ENCODE data around the gene ZNF605. TPM values are rescaled to one million over a fixed set of nuclear protein-coding genes. Genes with fewer than 3 reads are reported as not detected.
"Not testable (repeated sequence)": the region's sequence is repeated elsewhere in the genome, so short reads cannot be mapped to it uniquely, and the experiment has no call there.

Gene ZNF605
- polyA plus RNA-seq, 1 donor, result 13.5 TPM

DNA sequence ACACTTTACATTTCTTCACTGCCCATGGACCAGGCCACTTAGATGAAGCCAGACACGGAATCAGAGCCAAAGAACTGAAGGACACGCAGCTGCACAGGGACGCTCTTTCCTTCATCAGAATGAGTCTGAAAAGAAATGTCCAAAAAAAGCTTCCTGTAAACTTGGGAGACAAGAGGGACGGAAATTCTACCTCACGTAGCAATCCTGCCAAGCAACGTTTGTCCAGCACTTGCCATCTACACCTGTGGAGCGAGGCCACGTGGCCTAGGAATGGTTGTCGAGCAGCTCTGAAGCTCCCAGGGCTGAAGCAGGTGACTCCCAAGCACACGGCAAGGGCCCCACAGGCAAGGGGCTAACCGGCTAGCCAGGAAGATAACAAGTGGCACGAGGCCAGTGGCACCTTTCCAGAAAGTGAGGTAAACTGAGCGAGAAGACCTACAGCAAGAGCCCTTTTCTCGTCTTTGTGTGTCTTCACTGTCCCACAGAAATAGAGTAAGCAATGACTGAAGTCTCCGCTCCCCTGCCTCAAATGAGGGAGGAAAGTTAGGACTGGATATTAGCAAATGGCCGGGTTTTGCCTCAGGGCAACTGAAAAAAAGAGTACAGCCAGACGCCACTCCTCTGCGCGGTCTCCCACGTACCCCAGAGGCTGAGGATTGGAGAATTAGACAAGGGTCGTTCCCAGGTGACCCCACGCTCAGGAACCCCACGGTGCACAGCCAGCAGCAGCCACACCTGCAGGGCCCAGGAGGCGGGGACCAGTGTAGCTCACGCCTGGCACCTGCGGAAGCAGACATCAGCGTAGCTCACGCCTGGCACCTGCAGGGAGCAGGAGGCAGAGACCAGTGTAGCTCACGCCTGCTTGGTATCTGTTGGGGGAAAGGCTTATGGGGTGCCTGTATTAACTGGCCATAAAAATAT lies 7.7 kb downstream of the ZNF605 start:
- no peak for DNase-seq

DNA sequence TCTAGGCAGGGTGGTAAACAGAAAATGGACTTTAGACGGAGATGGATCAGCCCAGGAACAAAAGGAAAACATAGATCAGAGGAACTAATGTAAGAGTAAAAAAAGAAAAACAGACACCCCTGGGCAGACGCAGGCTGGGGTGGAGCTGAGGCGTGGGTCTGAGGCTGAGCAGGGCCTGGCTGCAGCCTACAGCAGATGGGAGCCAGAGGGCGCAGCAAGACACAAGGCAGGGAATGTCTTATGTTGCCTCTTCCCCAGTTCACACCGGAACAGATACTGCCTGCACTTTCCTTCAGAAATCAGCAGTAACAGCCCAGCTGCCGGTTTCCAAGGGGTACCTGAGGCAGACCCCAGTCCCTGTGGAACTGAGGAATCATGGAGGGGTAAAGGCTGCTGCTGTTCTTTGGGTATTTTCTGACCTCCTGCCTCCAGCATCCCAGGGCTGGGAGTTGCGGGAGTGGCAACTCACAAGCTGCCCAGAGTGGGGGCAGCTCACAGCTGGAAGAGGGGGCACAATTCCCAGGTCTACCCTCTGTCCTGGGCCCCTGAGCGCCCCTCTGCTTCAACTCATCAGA lies 9.8 kb downstream of the ZNF605 start:
- no peak for DNase-seq

DNA sequence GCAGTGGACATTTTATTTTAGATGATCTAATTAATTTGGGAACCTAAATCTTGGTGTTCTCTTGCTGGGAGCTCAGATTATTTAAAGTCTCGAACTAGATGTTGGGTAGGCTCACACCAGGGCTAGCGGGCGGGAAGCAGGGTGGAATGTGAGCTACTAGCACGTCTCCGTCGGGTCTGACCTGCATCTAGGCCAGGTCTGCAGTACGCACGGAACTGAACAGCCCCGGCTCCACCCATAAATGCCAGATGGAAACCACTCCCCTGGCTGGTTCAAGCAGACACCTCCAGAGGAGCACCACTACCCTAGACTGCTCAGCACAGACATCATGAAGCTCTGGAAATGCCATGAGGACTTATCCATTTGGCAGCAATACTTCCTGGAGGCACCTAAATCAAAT lies 10.3 kb downstream of the ZNF605 start:
- no peak for DNase-seq

DNA sequence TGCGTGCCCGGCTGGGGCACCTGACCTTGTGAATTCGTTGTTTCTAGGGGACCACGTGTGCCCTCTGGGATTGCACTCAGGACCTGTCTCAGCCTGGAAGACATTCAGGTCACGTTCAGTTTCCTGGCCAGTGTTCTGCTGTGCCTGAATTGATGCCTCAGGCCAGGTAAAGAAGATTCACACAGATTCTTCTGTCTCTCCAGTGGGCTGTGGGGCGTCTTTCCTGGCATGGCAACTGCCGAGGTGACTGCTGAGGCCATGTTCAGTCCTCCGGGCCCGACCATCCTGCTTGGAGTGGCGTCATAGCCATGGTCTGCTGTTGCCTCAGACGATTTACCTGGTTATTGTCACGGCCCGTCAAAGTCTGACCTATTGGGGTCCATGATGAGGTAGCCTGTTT lies 13.5 kb downstream of the ZNF605 start:
- no peak for DNase-seq

- no peak for DNase-seq
Measured at GRCh38 chr12:132941336-132941954, 14.7 kb downstream of the ZNF605 start.

GRCh38 chr12:132940071-132940719 lies 15.9 kb downstream of the ZNF605 start:
- no peak for DNase-seq

GRCh38 chr12:132938807-132939206 lies 17.3 kb downstream of the ZNF605 start:
- DNase-seq, result not testable (repeated sequence)

GRCh38 chr12:132937476-132937875 lies 18.6 kb downstream of the ZNF605 start:
- DNase-seq, result no peak

DNA sequence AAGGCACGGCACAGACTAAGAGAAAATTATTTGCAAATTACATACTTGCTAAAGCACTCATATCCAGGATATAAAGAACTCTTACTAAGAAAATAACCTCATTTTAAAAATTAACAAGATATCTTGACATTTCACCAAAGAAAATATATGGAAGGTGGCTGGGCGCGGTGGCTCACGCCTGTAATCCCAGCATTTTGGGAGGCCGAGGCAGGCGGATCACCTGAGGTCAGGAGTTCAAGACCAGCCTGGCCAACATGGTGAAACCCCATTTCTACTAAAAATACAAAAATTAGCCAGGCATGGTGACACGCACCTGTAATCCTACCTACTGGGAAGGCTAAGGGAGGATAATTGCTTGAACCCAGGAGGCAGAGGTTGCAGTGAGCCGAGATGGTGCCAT lies 19.2 kb downstream of the ZNF605 start:
- not testable (repeated sequence) for DNase-seq

DNA sequence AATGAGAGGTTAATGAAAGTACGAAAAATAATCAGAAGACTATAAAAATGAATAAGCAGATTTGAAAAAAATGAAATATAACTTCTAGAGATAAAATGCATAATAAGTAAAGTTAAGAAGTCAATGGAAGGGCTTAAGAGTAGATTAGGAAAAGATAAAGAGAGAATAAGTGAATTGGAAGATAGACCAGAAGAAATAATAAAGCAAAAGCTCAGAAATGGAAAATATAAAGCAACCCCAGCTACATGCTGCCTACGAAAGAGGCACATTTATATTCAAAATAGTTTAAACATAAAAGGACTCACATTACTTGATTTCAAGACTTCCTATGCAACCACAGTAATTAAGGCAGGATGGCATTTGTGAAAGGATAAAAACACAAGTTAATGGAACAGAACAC lies 19.9 kb downstream of the ZNF605 start:
- DNase-seq, result no peak

DNA sequence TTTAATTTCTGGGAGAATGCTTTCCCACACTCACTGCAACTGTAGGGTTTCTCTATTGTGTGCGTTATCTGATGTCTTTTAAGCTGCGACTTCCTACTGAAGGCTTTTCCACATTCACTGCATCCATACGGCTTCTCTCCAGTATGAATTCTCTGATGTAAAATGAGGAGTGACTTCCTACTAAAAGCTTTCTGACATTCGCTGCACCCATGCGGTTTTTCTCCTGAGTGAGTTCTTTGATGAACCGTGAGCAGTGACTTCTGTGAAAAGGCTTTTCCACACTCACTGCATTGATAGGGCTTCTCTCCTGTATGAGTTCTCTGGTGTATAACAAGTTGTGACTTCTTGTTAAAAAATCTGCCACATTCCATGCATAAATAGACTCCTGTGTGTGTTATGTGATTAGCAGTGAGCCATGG lies 29.7 kb downstream of the ZNF605 start:
- DNase-seq, result no peak

GRCh38 chr12:132925597-132926414 lies 30.3 kb downstream of the ZNF605 start:
- DNase-seq, result no peak

GRCh38 chr12:132924356-132924755 lies 31.8 kb downstream of the ZNF605 start:
- no peak for DNase-seq

DNA sequence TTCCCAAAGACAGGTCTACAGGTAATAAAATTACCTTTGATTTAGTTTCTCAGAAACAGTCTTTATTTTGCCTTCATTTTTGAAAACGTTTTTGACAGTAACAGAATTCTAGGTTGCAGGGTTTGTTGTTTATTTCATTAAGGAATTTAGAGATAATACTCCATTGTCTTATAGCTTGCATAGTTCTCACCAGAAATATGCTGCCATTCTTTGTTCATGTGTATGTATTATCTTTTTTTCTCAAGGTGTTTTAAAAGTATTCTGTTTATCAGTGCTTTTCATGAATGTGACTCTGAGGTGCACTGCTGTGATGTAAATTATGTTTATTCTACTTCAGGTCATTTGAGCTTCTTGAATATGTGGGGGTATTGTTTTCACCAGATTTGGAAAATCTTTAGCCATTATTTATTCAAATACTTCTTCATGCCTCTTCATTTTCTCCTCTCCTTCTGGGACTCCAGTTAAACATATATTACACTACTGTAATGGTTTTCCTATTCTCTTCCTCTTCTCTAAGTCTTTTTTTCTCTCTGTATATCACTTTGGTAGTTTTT lies 32.7 kb downstream of the ZNF605 start:
- no peak for DNase-seq

DNA sequence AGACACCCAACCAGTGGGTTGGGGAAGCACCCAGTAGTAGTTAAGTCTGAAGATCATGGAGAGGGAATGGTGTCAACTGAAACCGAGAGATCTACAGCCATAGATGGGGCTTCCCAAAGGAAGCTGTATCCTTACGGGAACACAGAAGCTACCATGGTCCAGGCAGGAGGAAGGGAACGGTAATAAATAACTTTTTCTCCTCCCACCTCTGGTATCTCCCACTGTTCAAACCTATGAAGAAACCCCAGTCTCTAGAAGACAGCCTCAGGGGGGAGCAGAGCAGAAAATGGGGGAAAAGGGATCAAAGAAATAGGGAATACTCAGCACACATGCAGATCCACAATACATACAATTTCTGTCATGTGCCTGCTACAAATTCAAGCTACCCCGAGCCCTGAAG lies 33.4 kb downstream of the ZNF605 start:
- no peak for DNase-seq

DNA sequence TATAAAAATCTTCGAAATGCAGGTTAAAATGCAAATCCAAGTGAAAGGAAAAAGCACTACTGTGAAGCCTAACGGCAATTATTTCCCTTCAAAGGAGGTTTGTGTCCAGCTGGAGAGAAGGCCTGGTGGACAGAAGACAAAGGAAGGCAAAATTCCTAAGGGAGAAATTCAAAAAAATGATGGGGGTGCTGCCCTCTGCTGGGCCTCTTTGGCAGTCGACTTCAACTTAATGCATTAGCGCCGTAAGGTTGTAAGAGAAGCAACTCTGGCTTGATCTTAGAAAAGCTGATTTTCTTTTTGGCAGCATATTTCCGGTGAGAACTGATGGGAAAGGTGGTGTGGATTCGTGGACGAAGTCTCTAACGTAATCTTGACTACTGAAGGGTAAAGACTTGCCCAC lies 34.4 kb downstream of the ZNF605 start:
- DNase-seq, result no peak

- DNase-seq, result no peak
Measured at GRCh38 chr12:132918680-132919079, 37.4 kb downstream of the ZNF605 start.

DNA sequence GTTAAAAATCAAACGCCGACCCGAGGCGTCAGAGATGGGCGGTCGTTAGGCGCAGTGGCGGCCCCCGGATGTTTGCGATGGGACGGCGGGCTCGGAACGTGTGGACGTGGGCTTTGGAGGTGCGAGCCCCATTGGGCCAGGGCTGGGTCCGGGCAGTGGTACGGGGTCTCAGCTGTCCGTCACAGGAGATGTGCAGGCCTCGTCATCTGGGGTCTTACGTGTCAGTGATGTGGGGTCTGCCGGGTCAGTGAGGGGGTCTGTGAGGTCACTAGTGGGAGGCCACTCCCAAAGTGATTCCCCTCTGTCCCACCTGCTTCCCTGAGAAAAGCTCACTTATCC lies 47.1 kb downstream of the ZNF605 start:
- DNase-seq, result no peak

GRCh38 chr12:132908145-132909029 lies 47.7 kb downstream of the ZNF605 start:
- DNase-seq, result peak; percentile 97

DNA sequence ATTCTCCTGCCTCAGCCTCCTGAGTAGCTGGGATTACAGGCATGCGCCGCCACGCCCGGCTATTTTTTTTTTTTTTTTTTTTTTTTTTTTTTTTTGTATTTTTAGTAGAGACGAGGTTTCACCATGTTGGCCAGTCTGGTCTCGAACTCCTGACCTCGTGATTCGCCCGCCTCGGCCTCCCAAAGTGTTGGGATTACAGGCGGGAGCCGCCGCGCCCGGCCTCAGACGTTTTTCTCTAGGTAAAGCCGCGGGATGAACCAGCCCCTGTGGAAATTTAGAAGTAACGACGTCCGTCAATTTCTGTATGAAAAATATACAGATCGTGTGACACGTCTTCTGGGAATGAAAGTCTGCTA lies 48.3 kb downstream of the ZNF605 start:
- DNase-seq, result not testable (repeated sequence)

- DNase-seq, result no peak
Measured at GRCh38 chr12:132907216-132907615, 48.9 kb downstream of the ZNF605 start.

Data from hindlimb muscle (tissue), 1 donor.